ENCODE measurements around the gene GLE1.

Gene GLE1

DNA sequence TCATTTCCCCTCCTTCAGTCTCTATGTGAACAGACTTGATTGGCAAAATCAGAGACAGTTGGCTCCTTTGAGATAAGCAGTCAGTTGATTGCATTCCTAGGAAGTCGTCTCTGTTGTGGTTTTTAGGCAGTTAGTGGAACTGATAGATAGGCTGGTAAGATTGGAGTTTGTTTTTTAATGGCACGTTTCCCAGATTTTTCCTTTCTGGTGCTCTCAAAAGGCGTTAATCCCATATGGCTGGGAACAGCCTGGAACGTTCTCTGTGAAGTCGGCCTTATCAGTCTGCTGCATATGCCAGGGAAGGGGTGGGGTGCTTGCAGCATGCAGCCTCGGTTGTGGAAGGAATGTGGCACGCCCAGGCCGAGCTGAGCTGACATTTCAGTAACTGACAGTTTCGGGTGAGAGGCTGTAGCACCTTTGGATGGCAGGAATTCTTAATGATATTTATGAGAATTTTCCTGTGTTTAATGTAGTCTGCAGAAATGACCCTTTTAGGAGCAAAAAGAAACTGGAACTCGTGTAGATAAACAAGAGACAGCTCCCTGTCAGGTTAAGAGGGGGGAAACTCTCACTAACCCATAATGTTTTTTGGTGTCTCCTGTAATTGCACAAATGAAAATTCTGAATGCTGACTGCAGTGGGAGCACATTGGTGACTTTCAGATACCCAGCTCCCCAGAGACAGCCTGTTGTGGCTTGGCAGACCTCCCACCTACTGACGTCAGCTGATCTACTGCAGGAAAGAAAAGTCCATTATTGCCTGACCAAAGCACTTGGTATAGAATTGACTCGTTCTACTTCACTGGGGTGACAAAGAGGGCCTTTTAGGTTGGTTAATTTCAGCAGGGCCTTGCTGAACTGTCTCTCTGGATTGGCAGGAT is 54.2 kb downstream of the GLE1 start:
- H3K4me3 ChIP-seq (IDR thresholded peaks at IDR 0.05; ENCODE audit: insufficient read depth, low read depth, low read length): no peak overlapping the region
- no peaks in the 10 kb centered on the region for H4K20me1 ChIP-seq (ENCODE audit: insufficient read depth)
- peaks cover 67% of the 10 kb centered on the region for H3K79me2 ChIP-seq (ENCODE audit: insufficient read depth, low read depth)
- peak overlapping the region; percentile 33; the same call in 1 of the 2 replicates for H3K9ac ChIP-seq
- H3K4me2 ChIP-seq: peak overlapping the region; percentile 95
- H3K27ac ChIP-seq: peak overlapping the region; percentile 68
- no peaks in the 10 kb centered on the region for H3K27me3 ChIP-seq (ENCODE audit: insufficient read depth, low read depth)
- TF ChIP-seq, protein P1, sequence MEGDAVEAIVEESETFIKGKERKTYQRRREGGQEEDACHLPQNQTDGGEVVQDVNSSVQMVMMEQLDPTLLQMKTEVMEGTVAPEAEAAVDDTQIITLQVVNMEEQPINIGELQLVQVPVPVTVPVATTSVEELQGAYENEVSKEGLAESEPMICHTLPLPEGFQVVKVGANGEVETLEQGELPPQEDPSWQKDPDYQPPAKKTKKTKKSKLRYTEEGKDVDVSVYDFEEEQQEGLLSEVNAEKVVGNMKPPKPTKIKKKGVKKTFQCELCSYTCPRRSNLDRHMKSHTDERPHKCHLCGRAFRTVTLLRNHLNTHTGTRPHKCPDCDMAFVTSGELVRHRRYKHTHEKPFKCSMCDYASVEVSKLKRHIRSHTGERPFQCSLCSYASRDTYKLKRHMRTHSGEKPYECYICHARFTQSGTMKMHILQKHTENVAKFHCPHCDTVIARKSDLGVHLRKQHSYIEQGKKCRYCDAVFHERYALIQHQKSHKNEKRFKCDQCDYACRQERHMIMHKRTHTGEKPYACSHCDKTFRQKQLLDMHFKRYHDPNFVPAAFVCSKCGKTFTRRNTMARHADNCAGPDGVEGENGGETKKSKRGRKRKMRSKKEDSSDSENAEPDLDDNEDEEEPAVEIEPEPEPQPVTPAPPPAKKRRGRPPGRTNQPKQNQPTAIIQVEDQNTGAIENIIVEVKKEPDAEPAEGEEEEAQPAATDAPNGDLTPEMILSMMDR (conservative IDR thresholded peaks at IDR 0.05; ENCODE audit: low read depth, low read length): no peak
- H2AFZ ChIP-seq (ENCODE audit: low read depth): no peak overlapping the region
- H3K4me1 ChIP-seq (ENCODE audit: low read depth, poor library complexity, severe bottlenecking): peaks cover 58% of the 10 kb centered on the region
- H3K36me3 ChIP-seq (ENCODE audit: insufficient read depth): no peaks in the 10 kb centered on the region

DNA sequence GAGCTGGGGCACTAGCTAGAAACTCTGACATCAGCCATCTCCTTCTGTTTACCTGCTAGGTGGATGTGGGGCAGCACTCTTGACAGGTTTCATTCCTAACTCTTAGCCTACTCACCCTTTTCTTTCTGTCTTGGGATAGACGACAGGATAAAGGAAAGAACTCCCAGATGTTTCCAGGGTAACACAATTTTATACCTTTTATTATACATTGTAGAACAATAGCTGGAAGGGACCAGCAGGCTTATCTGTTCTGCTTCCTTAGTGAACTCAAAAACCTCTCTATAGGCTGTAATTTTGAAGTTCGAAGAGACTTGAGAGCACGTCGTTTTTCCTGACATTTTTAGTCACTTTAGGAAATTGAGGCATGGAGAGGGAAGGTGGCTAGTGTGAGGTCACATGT is 61.1 kb downstream of the GLE1 start:
- Histone ChIP-seq H4K20me1 (ENCODE audit: insufficient read depth) (no peaks in the 10 kb centered on the region), H3K9ac (no peak overlapping the region), H3K27ac (no peak overlapping the region), H3K4me2 (no peak overlapping the region), H3K4me3 (IDR thresholded peaks at IDR 0.05; ENCODE audit: insufficient read depth, low read depth, low read length) (no peak overlapping the region), H2AFZ (ENCODE audit: low read depth) (no peak overlapping the region), H3K79me2 (ENCODE audit: insufficient read depth, low read depth) (peaks cover 29% of the 10 kb centered on the region; the same call in 1 of the 2 replicates), H3K4me1 (ENCODE audit: low read depth, poor library complexity, severe bottlenecking) (peaks cover 22% of the 10 kb centered on the region), H3K27me3 (ENCODE audit: insufficient read depth, low read depth) (no peaks in the 10 kb centered on the region), H3K36me3 (ENCODE audit: insufficient read depth) (peaks cover 6% of the 10 kb centered on the region; the same call in 1 of the 2 replicates)
- TF ChIP-seq, protein P1 (conservative IDR thresholded peaks at IDR 0.05; ENCODE audit: low read depth, low read length): no peak

DNA sequence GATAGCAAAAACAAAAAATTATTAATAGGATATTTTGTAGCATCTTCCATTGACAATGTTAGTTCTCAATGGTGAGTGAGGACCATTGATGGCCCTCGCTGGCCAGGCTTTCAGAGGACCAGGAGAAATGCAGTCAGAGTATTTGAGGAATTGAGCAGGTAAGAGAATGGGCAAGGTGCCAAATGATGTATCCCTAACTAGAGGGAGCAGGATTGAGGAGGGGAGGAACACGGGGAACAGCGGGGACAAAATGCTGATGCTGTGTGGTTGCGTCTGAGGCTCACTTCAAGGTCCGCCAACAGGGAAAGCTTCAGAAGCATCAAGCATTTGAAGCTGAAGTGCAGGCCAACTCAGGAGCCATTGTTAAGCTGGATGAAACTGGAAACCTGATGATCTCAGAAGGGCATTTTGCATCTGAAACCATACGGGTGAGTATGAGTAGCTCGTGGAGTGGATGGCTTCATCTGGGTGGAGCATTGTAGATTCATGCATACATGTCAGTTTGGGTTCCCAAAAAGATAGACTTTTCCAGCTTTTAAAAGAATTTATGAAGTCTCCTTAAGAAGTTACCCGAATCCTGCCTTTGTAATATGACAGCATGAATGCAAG is 64.1 kb downstream of the GLE1 start:
- Histone ChIP-seq H3K4me1 (ENCODE audit: low read depth, poor library complexity, severe bottlenecking) (peaks cover 22% of the 10 kb centered on the region), H3K79me2 (ENCODE audit: insufficient read depth, low read depth) (peaks cover 13% of the 10 kb centered on the region; the same call in 1 of the 2 replicates), H3K27ac (no peak overlapping the region), H2AFZ (ENCODE audit: low read depth) (no peak overlapping the region), H3K4me3 (IDR thresholded peaks at IDR 0.05; ENCODE audit: insufficient read depth, low read depth, low read length) (no peak overlapping the region), H3K9ac (no peak overlapping the region), H3K4me2 (peak overlapping the region; percentile 10; the same call in 1 of the 2 replicates), H3K27me3 (ENCODE audit: insufficient read depth, low read depth) (no peaks in the 10 kb centered on the region), H4K20me1 (ENCODE audit: insufficient read depth) (no peaks in the 10 kb centered on the region), H3K36me3 (ENCODE audit: insufficient read depth) (peaks cover 6% of the 10 kb centered on the region; the same call in 1 of the 2 replicates)
- TF ChIP-seq, protein P1 (conservative IDR thresholded peaks at IDR 0.05; ENCODE audit: low read depth, low read length): no peak

DNA sequence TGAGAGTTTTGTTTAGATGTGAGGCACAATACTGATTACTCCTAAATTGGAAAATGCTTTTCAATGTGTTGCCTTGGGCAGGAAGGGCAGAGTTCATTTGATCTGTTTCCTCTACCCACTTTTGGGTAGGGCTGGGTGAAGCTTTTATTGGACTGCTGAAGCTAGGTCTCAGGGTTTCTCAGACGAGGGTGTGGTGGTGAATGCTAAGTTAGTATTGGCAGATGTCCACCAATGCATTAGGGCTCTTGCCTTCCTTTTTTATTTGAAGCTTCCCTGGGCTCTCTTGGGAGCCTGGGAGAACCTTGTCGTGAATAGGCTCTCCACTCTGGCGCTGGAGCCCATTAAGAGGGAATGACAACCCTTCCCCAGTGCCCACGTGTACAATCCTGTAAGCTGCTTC is 71.0 kb downstream of the GLE1 start:
- Histone ChIP-seq H3K79me2 (ENCODE audit: insufficient read depth, low read depth) (no peaks in the 10 kb centered on the region), H3K27me3 (ENCODE audit: insufficient read depth, low read depth) (no peaks in the 10 kb centered on the region), H2AFZ (ENCODE audit: low read depth) (no peak overlapping the region), H3K9ac (no peak overlapping the region), H3K4me1 (ENCODE audit: low read depth, poor library complexity, severe bottlenecking) (no peaks in the 10 kb centered on the region), H3K4me3 (IDR thresholded peaks at IDR 0.05; ENCODE audit: insufficient read depth, low read depth, low read length) (no peak overlapping the region), H3K27ac (no peak overlapping the region), H4K20me1 (ENCODE audit: insufficient read depth) (no peaks in the 10 kb centered on the region), H3K4me2 (no peak overlapping the region), H3K36me3 (ENCODE audit: insufficient read depth) (peaks cover 12% of the 10 kb centered on the region; the same call in 1 of the 2 replicates)
- TF ChIP-seq, protein P1 (conservative IDR thresholded peaks at IDR 0.05; ENCODE audit: low read depth, low read length): no peak

Measured in KMS-11 (cell line).